ENCODE measurements around the gene GPR37. TPM values are rescaled to one million over a fixed set of nuclear protein-coding genes. Genes with fewer than 3 reads are reported as not detected.

GPR37 gene
- polyA plus RNA-seq, 1 donor from 2014 or later = 1.4 TPM

DNA sequence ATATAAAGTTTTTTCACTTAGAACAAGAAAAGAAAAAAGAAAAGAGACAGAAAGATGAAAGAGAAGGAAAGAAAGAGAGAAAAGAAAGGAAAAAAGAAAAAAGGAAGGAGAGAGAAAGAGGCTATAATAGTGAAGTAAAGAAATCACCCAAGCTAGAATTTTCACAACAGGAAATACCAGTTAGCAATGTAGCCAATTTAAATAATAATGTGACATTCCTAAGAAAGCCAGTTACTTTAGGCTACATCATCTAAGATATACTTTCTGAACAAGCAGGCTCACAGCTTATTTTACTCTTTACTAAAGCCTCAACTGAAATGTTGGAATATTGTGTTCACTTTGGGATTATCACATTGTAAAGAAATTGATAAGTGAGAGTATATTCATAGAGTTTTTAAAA, 53.6 kb downstream of the GPR37 start:
- Histone ChIP-seq H3K9ac (ENCODE audit: low read length) (no peak overlapping the region), H4K20me1 (ENCODE audit: insufficient read depth) (no peaks in the 10 kb centered on the region), H2AFZ (ENCODE audit: low read depth, low read length) (no peak overlapping the region), H3K9me3 (ENCODE audit: low read length) (no peaks in the 10 kb centered on the region), H3K27me3 (ENCODE audit: insufficient read depth, low read depth, low read length) (no peaks in the 10 kb centered on the region), H3K4me3 (ENCODE audit: low read length) (no peak overlapping the region), H3K9me2 (ENCODE audit: insufficient read depth, low read length) (no peaks in the 10 kb centered on the region), H3K79me2 (replicated peaks; ENCODE audit: insufficient read depth, low read length) (no peaks in the 10 kb centered on the region), H3K4me2 (ENCODE audit: low read length) (no peak overlapping the region), H3F3A (ENCODE audit: insufficient read depth, low read length, poor library complexity, severe bottlenecking) (no peaks in the 10 kb centered on the region), H3K27ac (ENCODE audit: low read length) (no peak overlapping the region), H3K36me3 (ENCODE audit: insufficient read depth, low read length) (no peaks in the 10 kb centered on the region)
- TF ChIP-seq, protein P1, sequence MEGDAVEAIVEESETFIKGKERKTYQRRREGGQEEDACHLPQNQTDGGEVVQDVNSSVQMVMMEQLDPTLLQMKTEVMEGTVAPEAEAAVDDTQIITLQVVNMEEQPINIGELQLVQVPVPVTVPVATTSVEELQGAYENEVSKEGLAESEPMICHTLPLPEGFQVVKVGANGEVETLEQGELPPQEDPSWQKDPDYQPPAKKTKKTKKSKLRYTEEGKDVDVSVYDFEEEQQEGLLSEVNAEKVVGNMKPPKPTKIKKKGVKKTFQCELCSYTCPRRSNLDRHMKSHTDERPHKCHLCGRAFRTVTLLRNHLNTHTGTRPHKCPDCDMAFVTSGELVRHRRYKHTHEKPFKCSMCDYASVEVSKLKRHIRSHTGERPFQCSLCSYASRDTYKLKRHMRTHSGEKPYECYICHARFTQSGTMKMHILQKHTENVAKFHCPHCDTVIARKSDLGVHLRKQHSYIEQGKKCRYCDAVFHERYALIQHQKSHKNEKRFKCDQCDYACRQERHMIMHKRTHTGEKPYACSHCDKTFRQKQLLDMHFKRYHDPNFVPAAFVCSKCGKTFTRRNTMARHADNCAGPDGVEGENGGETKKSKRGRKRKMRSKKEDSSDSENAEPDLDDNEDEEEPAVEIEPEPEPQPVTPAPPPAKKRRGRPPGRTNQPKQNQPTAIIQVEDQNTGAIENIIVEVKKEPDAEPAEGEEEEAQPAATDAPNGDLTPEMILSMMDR (IDR thresholded peaks at IDR 0.05; ENCODE audit: poor library complexity, severe bottlenecking) = no peak
- TF ChIP-seq TAF1 (IDR thresholded peaks at IDR 0.05; ENCODE audit: low read depth) (no peak), POLR2AphosphoS5 (IDR thresholded peaks at IDR 0.05) (no peak), MXI1 (conservative IDR thresholded peaks at IDR 0.05; ENCODE audit: poor library complexity, severe bottlenecking) (no peak), EP300 (conservative IDR thresholded peaks at IDR 0.05; ENCODE audit: poor library complexity, severe bottlenecking) (no peak), SMC3 (conservative IDR thresholded peaks at IDR 0.05; ENCODE audit: poor library complexity) (no peak), EZH2 (IDR thresholded peaks at IDR 0.05; ENCODE audit: borderline replicate concordance, insufficient read depth, low read length, poor library complexity, severe bottlenecking) (no peak), RAD21 (conservative IDR thresholded peaks at IDR 0.05) (no peak)
- TF ChIP-seq, protein P2, sequence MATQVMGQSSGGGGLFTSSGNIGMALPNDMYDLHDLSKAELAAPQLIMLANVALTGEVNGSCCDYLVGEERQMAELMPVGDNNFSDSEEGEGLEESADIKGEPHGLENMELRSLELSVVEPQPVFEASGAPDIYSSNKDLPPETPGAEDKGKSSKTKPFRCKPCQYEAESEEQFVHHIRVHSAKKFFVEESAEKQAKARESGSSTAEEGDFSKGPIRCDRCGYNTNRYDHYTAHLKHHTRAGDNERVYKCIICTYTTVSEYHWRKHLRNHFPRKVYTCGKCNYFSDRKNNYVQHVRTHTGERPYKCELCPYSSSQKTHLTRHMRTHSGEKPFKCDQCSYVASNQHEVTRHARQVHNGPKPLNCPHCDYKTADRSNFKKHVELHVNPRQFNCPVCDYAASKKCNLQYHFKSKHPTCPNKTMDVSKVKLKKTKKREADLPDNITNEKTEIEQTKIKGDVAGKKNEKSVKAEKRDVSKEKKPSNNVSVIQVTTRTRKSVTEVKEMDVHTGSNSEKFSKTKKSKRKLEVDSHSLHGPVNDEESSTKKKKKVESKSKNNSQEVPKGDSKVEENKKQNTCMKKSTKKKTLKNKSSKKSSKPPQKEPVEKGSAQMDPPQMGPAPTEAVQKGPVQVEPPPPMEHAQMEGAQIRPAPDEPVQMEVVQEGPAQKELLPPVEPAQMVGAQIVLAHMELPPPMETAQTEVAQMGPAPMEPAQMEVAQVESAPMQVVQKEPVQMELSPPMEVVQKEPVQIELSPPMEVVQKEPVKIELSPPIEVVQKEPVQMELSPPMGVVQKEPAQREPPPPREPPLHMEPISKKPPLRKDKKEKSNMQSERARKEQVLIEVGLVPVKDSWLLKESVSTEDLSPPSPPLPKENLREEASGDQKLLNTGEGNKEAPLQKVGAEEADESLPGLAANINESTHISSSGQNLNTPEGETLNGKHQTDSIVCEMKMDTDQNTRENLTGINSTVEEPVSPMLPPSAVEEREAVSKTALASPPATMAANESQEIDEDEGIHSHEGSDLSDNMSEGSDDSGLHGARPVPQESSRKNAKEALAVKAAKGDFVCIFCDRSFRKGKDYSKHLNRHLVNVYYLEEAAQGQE (IDR thresholded peaks at IDR 0.05; ENCODE audit: borderline replicate concordance) = no peak

DNA sequence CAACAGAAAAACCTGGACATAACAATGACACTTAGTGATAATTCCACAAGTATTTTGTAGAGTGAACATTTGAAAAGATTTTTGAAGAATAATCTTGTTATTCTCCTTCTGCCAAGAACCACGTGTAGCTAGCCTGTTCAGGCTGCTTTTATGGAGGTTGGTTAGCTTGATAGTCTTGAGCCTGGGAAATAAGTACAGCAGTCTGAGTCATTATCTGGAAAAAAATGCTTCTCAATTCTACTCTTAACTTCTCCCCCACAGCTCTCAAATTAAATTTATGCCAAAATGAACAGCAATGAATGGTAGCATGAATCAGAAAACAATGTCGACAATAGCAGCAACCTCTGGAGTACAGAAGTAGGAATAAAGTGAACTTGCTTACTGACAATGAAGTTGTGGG, 63.2 kb downstream of the GPR37 start:
- Histone ChIP-seq H3K27me3 (ENCODE audit: insufficient read depth, low read depth, low read length) (no peaks in the 10 kb centered on the region), H3K9ac (ENCODE audit: low read length) (no peak overlapping the region), H3F3A (ENCODE audit: insufficient read depth, low read length, poor library complexity, severe bottlenecking) (no peaks in the 10 kb centered on the region), H3K4me2 (ENCODE audit: low read length) (no peak overlapping the region), H2AFZ (ENCODE audit: low read depth, low read length) (no peak overlapping the region), H3K4me3 (ENCODE audit: low read length) (no peak overlapping the region), H4K20me1 (ENCODE audit: insufficient read depth) (no peaks in the 10 kb centered on the region), H3K79me2 (replicated peaks; ENCODE audit: insufficient read depth, low read length) (no peaks in the 10 kb centered on the region), H3K27ac (ENCODE audit: low read length) (no peak overlapping the region), H3K9me2 (ENCODE audit: insufficient read depth, low read length) (no peaks in the 10 kb centered on the region), H3K36me3 (ENCODE audit: insufficient read depth, low read length) (no peaks in the 10 kb centered on the region), H3K9me3 (ENCODE audit: low read length) (no peaks in the 10 kb centered on the region)
- TF ChIP-seq TAF1 (IDR thresholded peaks at IDR 0.05; ENCODE audit: low read depth) = no peak
- no peak for TF ChIP-seq MXI1 (conservative IDR thresholded peaks at IDR 0.05; ENCODE audit: poor library complexity, severe bottlenecking)
- no peak for TF ChIP-seq EZH2 (IDR thresholded peaks at IDR 0.05; ENCODE audit: borderline replicate concordance, insufficient read depth, low read length, poor library complexity, severe bottlenecking)
- TF ChIP-seq, protein P1 (IDR thresholded peaks at IDR 0.05; ENCODE audit: poor library complexity, severe bottlenecking) = no peak
- no peak for TF ChIP-seq SMC3 (conservative IDR thresholded peaks at IDR 0.05; ENCODE audit: poor library complexity)
- no peak for TF ChIP-seq POLR2AphosphoS5 (IDR thresholded peaks at IDR 0.05)
- no peak for TF ChIP-seq RAD21 (conservative IDR thresholded peaks at IDR 0.05)
- TF ChIP-seq EP300 (conservative IDR thresholded peaks at IDR 0.05; ENCODE audit: poor library complexity, severe bottlenecking) = no peak
- TF ChIP-seq, protein P2 (IDR thresholded peaks at IDR 0.05; ENCODE audit: borderline replicate concordance) = no peak
